ENCODE results near the gene BZW1. TPM values are rescaled to one million over a fixed set of nuclear protein-coding genes. Genes with fewer than 3 reads are reported as not detected.
A peak's percentile ranks its signal among the peaks of the same experiment; 100 is the strongest.

The BZW1 gene
- total RNA-seq = 100 to 1,000 TPM in 4 of 6 donors, 10 to 100 TPM in 2; 80.7 to 327 (median 160) TPM

DNA sequence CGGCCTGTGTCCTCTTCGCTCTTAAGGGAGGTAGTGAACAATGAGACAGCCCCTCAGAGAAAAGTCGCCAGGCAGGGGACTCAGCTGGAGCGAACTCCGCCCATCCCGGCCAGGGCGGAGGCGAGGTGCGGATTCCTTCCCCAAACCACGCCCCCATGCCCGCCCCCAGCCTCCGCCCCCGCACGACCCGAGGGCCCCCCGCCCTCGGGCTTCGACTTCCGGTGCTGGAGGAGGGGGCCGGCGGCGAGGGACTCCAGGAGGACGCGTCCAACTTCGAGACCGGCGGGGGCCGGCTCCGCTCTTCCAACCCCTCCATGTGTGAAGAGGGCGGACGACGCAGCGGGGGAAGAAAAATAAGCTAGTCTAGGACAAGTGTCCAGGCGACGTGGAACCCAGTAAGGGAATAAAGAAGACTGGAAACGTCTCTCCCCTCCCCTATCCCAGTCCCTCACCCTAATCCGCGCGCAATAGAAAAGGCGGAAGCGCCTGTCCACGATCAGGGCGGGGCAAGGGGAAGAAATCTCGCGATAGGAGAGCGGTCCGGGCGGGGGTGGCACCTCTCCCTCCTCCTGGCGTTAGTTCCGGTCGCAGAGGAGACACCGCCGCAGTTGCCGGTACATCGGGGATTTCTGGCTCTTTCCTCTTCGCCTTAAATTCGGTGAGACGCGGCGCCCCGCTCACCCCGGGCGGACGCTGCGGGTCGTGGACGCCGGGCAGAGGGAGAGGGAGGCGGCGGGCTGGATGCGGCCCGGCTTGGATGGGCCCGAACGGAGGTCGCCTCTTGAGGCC is at the start of gene BZW1:
Gene BZW1 (plus strand): TSS at position 578 of the 789 bp plus-strand sequence. CDS start 1,308 bp downstream, outside the sequence.
- Histone ChIP-seq H3K27ac (peak within 1 kb of the TSS; percentile 96 to 100 (median 98)), H3K9me3 (no peaks in the 10 kb centered on the region), H3K27me3 (no peaks in the 10 kb centered on the region), H3K36me3 (peaks cover 12 to 30% (median 24%) of the 10 kb centered on the region in 4 donors), H3K4me1 (peaks cover 36 to 44% (median 38%) of the 10 kb centered on the region in 4 donors), H3K4me3 (peak within 1 kb of the TSS; percentile 86 to 99 (median 90))
- 0% methylated on average over 19 to 57 of the region's 75 CpGs for WGBS, 2 donors
- peak; percentile 94 to 97 for DNase-seq
- ATAC-seq (ENCODE audit: low FRiP score in 2 of 2) = peak; percentile 96 to 98
- TF ChIP-seq, protein P1, sequence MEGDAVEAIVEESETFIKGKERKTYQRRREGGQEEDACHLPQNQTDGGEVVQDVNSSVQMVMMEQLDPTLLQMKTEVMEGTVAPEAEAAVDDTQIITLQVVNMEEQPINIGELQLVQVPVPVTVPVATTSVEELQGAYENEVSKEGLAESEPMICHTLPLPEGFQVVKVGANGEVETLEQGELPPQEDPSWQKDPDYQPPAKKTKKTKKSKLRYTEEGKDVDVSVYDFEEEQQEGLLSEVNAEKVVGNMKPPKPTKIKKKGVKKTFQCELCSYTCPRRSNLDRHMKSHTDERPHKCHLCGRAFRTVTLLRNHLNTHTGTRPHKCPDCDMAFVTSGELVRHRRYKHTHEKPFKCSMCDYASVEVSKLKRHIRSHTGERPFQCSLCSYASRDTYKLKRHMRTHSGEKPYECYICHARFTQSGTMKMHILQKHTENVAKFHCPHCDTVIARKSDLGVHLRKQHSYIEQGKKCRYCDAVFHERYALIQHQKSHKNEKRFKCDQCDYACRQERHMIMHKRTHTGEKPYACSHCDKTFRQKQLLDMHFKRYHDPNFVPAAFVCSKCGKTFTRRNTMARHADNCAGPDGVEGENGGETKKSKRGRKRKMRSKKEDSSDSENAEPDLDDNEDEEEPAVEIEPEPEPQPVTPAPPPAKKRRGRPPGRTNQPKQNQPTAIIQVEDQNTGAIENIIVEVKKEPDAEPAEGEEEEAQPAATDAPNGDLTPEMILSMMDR (IDR thresholded peaks at IDR 0.05) = no peak
- TF ChIP-seq POLR2AphosphoS5 (IDR thresholded peaks at IDR 0.05) (peak; percentile 92 to 98), POLR2A (IDR thresholded peaks at IDR 0.05) (peak; percentile 78 to 99 (median 96)), EP300 (IDR thresholded peaks at IDR 0.05) (peak in 1 of 4 donors; percentile 43)

DNA sequence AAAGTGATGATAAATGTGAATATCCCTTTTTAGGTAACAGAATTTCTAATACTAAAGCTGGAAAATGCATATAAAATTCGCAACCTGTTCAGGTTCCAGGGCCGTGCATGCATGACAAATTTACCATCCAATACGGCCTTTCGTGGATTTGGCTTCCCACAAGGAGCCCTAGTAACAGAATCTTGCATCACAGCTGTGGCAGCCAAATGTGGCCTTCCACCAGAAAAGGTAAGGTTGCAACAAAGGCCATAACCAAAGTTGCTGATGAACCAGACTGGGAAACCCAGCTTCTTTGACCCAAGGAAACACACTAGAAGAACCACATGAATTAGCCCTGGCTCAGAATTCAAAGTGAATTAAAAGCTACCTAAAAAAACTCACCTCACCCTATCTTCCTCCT is 49.6 kb upstream of the BZW1 start:
- no peaks in the 10 kb centered on the region for H3K36me3 ChIP-seq
- DNase-seq (no peak), ATAC-seq (ENCODE audit: low FRiP score in 2 of 2) (no peak)
- no peaks in the 10 kb centered on the region for H3K27me3 ChIP-seq
- 82 to 87% methylated on average over 4 of the region's 4 CpGs for WGBS, 2 donors
- TF ChIP-seq POLR2A (IDR thresholded peaks at IDR 0.05) (no peak), EP300 (IDR thresholded peaks at IDR 0.05) (no peak), POLR2AphosphoS5 (IDR thresholded peaks at IDR 0.05) (no peak)
- TF ChIP-seq, protein P1 (IDR thresholded peaks at IDR 0.05) = no peak
- H3K9me3 ChIP-seq = no peaks in the 10 kb centered on the region
- H3K4me1 ChIP-seq = peaks cover 0 to under 1% (median 0%) of the 10 kb centered on the region in 4 donors
- H3K27ac ChIP-seq = no peak overlapping the region
- H3K4me3 ChIP-seq = no peak overlapping the region

DNA sequence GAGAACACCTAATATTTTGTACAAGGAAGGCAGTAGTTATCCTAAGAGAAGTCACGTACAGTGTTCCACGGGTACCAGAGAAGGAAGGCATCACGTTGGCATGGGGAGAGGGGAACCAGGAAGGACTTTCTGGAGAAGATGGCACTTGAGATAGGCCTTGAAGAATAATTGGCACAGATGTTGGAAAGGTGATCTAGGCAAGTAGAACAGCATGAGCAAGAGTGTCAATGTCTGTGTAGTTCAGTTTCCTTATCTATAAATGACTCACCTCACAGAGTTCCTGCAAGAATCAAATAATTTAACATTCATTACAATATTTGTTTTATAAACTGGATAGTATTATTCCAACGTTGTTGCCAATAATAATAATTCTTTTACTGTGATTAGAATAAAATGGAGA is 48.3 kb upstream of the BZW1 start:
- TF ChIP-seq POLR2A (IDR thresholded peaks at IDR 0.05) = no peak
- TF ChIP-seq EP300 (IDR thresholded peaks at IDR 0.05) = no peak
- TF ChIP-seq POLR2AphosphoS5 (IDR thresholded peaks at IDR 0.05) = no peak
- TF ChIP-seq, protein P1 (IDR thresholded peaks at IDR 0.05) = no peak
- H3K27me3 ChIP-seq = no peaks in the 10 kb centered on the region
- ATAC-seq (ENCODE audit: low FRiP score in 2 of 2) = no peak
- WGBS, 2 donors = 77 to 78% methylated on average over 4 of the region's 4 CpGs
- H3K4me3 ChIP-seq = no peak overlapping the region
- no peaks in the 10 kb centered on the region for H3K36me3 ChIP-seq
- H3K4me1 ChIP-seq = no peaks in the 10 kb centered on the region
- no peak overlapping the region for H3K27ac ChIP-seq
- H3K9me3 ChIP-seq = no peaks in the 10 kb centered on the region
- no peak for DNase-seq

DNA sequence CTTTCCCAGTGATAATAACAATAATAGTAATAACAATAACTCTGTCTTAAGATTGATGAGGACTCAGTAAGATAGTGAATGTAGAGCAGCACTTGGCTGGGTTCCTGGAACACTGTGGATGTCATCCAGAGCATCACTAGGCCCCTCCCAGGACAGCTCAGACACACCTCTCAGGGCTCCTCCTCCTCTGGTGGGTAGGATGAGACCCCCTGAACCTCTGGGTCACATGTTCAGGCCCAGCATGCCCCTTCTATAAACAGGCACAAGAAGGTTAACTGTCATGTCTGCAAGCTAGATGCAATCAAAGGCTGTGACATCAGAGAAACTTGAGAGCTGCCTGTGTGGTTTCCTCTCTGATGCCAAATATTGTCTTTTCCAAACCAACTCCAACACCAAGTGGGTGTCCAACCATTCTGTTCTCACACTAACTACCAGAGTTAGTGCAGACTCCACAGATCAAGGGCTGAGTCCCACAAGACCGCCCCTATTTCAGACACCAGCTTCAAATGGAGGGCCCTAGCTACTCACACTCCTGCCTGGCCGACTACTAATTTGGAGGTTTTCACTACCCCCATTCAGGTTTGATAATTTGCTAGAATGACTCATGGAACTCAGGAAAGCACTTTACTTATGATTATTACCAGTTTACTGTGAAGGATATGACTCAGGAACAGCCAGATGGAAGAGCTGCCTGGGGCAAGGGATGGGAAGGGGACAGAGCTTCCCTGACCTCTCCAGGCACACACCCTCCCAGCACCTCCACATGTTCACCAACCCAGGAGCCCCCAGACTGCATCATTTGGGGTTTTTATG is 46.4 kb upstream of the BZW1 start:
- no peaks in the 10 kb centered on the region for H3K9me3 ChIP-seq
- H3K4me3 ChIP-seq = no peak overlapping the region
- no peak for TF ChIP-seq POLR2AphosphoS5 (IDR thresholded peaks at IDR 0.05)
- no peak for TF ChIP-seq EP300 (IDR thresholded peaks at IDR 0.05)
- ATAC-seq (ENCODE audit: low FRiP score in 2 of 2) (peak; percentile 56 to 76), DNase-seq (no peak)
- H3K36me3 ChIP-seq = no peaks in the 10 kb centered on the region
- 82 to 93% methylated on average over 2 of the region's 2 CpGs for WGBS, 2 donors
- no peaks in the 10 kb centered on the region for H3K4me1 ChIP-seq
- no peaks in the 10 kb centered on the region for H3K27me3 ChIP-seq
- H3K27ac ChIP-seq = no peak overlapping the region

DNA sequence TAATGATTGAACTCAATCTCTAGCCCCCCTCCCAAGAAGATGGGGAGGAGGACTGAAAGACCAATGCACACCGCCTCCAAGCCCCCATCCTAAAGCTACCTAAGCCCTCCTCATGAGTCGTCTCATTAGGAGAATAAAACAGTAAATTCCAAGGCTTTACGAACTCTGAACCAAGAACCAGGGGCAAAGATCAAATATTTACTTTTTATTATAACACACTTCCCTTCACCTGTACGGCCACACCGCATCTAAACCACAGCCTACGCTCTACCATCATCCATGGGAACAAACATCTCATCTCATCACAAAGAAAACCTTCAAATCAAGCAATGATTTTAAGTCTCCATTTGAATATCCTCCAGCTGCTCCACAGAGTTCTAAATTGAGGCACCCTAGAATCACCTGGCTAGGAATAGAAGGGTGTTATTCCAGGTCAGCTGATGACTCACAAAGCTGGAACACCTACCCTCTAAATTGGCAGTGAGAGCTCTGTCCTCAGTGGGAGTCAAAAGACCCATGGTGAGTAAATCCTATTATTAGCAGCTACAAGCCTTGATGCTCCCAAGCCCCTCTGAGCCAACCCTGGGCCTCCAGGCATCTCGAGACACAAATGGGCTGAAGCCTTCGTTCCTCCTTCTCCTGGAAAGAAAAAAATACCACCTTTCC is 45.6 kb upstream of the BZW1 start:
- Histone ChIP-seq H3K36me3 (no peaks in the 10 kb centered on the region), H3K27me3 (no peaks in the 10 kb centered on the region), H3K4me1 (no peaks in the 10 kb centered on the region), H3K4me3 (no peak overlapping the region), H3K27ac (no peak overlapping the region), H3K9me3 (no peaks in the 10 kb centered on the region)
- ATAC-seq (ENCODE audit: low FRiP score in 2 of 2) = no peak
- no peak for DNase-seq
- 84 to 87% methylated on average over 8 of the region's 8 CpGs for WGBS, 2 donors
- TF ChIP-seq POLR2A (IDR thresholded peaks at IDR 0.05) = no peak
- no peak for TF ChIP-seq POLR2AphosphoS5 (IDR thresholded peaks at IDR 0.05)
- no peak for TF ChIP-seq EP300 (IDR thresholded peaks at IDR 0.05)
- TF ChIP-seq, protein P1 (IDR thresholded peaks at IDR 0.05) = no peak
